DND-41 (cell line): ENCODE measurements around the gene CACUL1.

ENCODE experiments used
- ATAC-seq: fragments of 200-7000 bp; cut with Tn5 transposase; 3 replicates; pipeline ENCODE4 v1.9.1; 2021; ENCODE audit warnings: low read depth; ENCODE audit not compliant: insufficient read depth
- DNase-seq: peaks from one replicate; pipeline ENCODE4 v3.0.0-alpha.2; 2020
- H2AFZ ChIP-seq: 2 replicates; pipeline ENCODE4 v1.6.0; 2012; ENCODE audit warnings: low read depth, low read length
- H3K27ac ChIP-seq: 2 replicates; pipeline ENCODE4 v1.5.1; 2012; ENCODE audit warnings: low read length, inconsistent platforms
- H3K27me3 ChIP-seq: fragments of 200-600 bp; sonication (generic); 2 replicates; pipeline ENCODE4 v1.6.0; 2012; ENCODE audit warnings: low read length, mild to moderate bottlenecking, inconsistent platforms; ENCODE audit not compliant: insufficient read depth, poor library complexity
- H3K36me3 ChIP-seq: 2 replicates; pipeline ENCODE4 v1.5.1; 2012; ENCODE audit warnings: low read length, inconsistent platforms; ENCODE audit not compliant: insufficient read depth
- H3K4me1 ChIP-seq: 2 replicates; pipeline ENCODE4 v1.5.1; 2012; ENCODE audit warnings: mild to moderate bottlenecking, low read length; ENCODE audit not compliant: insufficient read depth
- H3K4me2 ChIP-seq: 2 replicates; pipeline ENCODE4 v1.6.0; 2012; ENCODE audit warnings: mild to moderate bottlenecking, moderate library complexity, low read length, inconsistent platforms; ENCODE audit not compliant: insufficient read depth
- H3K4me3 ChIP-seq, 2 experiments: fragments of 200-600 bp in 1 of 2; shearing (Covaris generic) in 1 of 2; 2 replicates each; pipeline ENCODE4 v1.5.1; 2012 to 2016; ENCODE audit warnings: inconsistent platforms in 2 of 2, low read length in 2 of 2, mild to moderate bottlenecking in 2 of 2, low read depth in 1 of 2, moderate library complexity in 1 of 2
- H3K79me2 ChIP-seq: 2 replicates; pipeline ENCODE4 v1.6.0; 2012; ENCODE audit warnings: low read length, inconsistent platforms; ENCODE audit not compliant: insufficient read depth
- H3K9ac ChIP-seq: 2 replicates; pipeline ENCODE4 v1.6.0; 2012; ENCODE audit warnings: low read depth, mild to moderate bottlenecking, inconsistent platforms, low read length, moderate library complexity
- H3K9me3 ChIP-seq: 2 replicates; pipeline ENCODE4 v1.5.1; 2012; ENCODE audit warnings: low read length, moderate library complexity, mild to moderate bottlenecking, inconsistent platforms; ENCODE audit not compliant: insufficient read depth, severe bottlenecking
- H4K20me1 ChIP-seq: 2 replicates; pipeline ENCODE4 v1.6.0; 2012; ENCODE audit warnings: low read length; ENCODE audit not compliant: insufficient read depth
- CTCF ChIP-seq: IDR thresholded peaks from 2 replicates; pipeline ENCODE4 v1.5.1; 2012; ENCODE audit warnings: borderline replicate concordance, low read length, moderate library complexity, mild to moderate bottlenecking; ENCODE audit not compliant: poor library complexity, severe bottlenecking; ENCODE audit errors: extremely low read depth
- EZH2 ChIP-seq: IDR thresholded peaks from 3 replicates; pipeline ENCODE4 v1.6.1; 2012; ENCODE audit warnings: borderline replicate concordance, low read depth, mild to moderate bottlenecking, moderate library complexity, low read length, inconsistent platforms; ENCODE audit not compliant: severe bottlenecking

The CACUL1 gene

DNA sequence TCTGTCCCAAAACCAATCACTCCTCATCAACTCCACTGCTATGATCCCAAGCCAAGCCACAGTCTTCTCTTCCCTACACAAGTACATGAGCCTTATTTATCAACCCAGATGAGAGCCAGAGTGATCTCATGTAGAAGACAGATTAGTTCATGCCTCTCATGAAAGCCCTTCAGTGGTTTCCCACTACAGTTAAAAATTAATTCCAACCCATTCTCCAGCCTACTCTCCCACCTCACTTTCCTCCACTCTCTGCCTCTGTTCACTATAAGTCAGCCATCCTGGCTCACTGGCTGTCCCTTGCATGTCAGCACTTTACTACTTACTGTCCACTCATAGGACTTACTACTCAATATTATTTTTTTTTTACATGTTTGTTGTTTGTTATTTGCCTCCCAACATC, 67.3 kb downstream of the CACUL1 start:
- no peak for ATAC-seq
- H3K36me3 ChIP-seq = peaks cover 69% of the 10 kb centered on the region
- no peak overlapping the region for H3K4me3 ChIP-seq

DNA sequence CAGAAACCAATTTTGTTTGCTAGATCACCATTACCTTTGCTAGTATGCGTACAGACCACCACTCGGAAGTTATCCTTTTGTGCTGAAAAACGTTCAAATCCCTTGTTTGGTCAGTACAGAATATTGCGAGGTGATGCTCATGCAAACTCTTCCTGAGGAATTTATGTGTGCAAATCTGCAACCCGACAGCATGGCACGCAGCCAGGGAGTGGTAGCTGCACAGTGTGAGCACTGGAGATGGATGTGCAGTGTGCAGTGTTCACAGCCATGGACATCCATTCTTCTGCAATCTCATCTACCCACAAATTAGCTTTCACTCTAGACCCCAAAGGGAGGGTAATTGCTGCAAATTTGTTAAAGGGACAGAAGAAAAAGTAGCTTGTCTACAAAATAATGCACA, 72.2 kb downstream of the CACUL1 start:
- Histone ChIP-seq H2AFZ (no peak overlapping the region), H3K9ac (no peak overlapping the region), H3K36me3 (peaks cover 50% of the 10 kb centered on the region), H4K20me1 (no peaks in the 10 kb centered on the region), H3K4me1 (no peaks in the 10 kb centered on the region), H3K79me2 (no peaks in the 10 kb centered on the region), H3K9me3 (no peaks in the 10 kb centered on the region), H3K27me3 (no peaks in the 10 kb centered on the region), H3K4me2 (no peak overlapping the region), H3K27ac (no peak overlapping the region), H3K4me3 (no peak overlapping the region)
- ATAC-seq (no peak), DNase-seq (no peak)
- TF ChIP-seq CTCF (no peak), EZH2 (no peak)

More for the DNA sequence above, 67.3 kb downstream of the CACUL1 start:
- Histone ChIP-seq H3K4me2 (no peak overlapping the region), H4K20me1 (no peaks in the 10 kb centered on the region), H3K79me2 (no peaks in the 10 kb centered on the region; the same call in 1 of the 2 replicates), H3K4me1 (no peaks in the 10 kb centered on the region), H2AFZ (no peak overlapping the region), H3K9ac (no peak overlapping the region), H3K9me3 (no peaks in the 10 kb centered on the region), H3K27me3 (no peaks in the 10 kb centered on the region), H3K27ac (no peak overlapping the region)
- no peak for DNase-seq
- TF ChIP-seq EZH2 = no peak
- TF ChIP-seq CTCF = no peak

GRCh38 chr10:118680197-118680596, 74.6 kb downstream of the CACUL1 start:
- ATAC-seq = no peak
- no peaks in the 10 kb centered on the region for H3K27me3 ChIP-seq
- no peak overlapping the region for H3K9ac ChIP-seq
- H3K79me2 ChIP-seq = no peaks in the 10 kb centered on the region
- H3K4me1 ChIP-seq = no peaks in the 10 kb centered on the region
- H3K4me2 ChIP-seq = no peak overlapping the region
- H3K36me3 ChIP-seq = peaks cover 35% of the 10 kb centered on the region
- TF ChIP-seq CTCF (no peak), EZH2 (no peak)
- DNase-seq = no peak
- no peaks in the 10 kb centered on the region for H4K20me1 ChIP-seq
- no peak overlapping the region for H3K4me3 ChIP-seq
- no peak overlapping the region for H3K27ac ChIP-seq
- H2AFZ ChIP-seq = no peak overlapping the region
- no peaks in the 10 kb centered on the region for H3K9me3 ChIP-seq
